ENCODE measurements around the gene CLSTN3.
A peak's percentile ranks its signal among the peaks of the same experiment; 100 is the strongest.

CLSTN3 gene

GRCh38 chr12:7207866-7208625 is 77.9 kb downstream of the CLSTN3 start:
- Mint-ChIP-seq H3K9me3 (peaks cover 23% of the 10 kb centered on the region), H3K36me3 (ENCODE audit: low read depth) (peaks cover 91% of the 10 kb centered on the region), H3K27me3 (ENCODE audit: low read depth) (peaks cover 3% of the 10 kb centered on the region), H3K4me1 (peaks cover 12% of the 10 kb centered on the region), H3K27ac (peak overlapping the region in 1 of 3 experiments; percentile 4), H3K4me3 (no peak overlapping the region)
- no peak for TF ChIP-seq CTCF (IDR thresholded peaks at IDR 0.05; ENCODE audit: unreplicated experiment in 3 of 3)
